Skin of body (tissue), 2 donors: ENCODE data around the gene HDAC9. TPM values are rescaled to one million over a fixed set of nuclear protein-coding genes. Genes with fewer than 3 reads are reported as not detected.

Source experiments
- DNase-seq: peaks from one replicate; lab custom pipeline; 2025; lab: John Stamatoyannopoulos, UW
- total RNA-seq: library from RNA; depleted of rRNA; stranded (reverse); fragments of >200 nt; gene quantifications from one replicate; pipeline ENCODE4 v1.2.3, GENCODE V29; 2014

Gene HDAC9
- total RNA-seq, 1 donor from 2014 or later = 28.2 TPM

DNA sequence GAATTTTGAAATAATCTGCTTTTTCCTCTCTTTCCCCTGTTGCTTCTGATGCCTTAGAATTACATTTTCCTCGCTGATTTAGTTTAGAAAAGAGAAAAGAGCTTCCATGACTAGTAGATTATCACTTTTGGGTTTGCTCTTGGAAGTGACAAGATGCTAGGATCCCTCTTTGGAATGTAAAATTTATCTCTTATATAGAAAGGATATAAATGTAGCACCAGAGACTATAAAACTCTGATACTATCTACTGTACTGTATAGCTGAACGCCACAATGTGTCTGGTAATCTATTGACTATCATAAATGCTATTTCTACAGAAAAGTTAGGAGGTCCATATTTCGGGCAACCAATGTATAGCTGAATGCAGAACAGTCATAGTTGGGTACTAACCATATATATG is 1.1 kb upstream of the HDAC9 start:
- DNase-seq = no peak

DNA sequence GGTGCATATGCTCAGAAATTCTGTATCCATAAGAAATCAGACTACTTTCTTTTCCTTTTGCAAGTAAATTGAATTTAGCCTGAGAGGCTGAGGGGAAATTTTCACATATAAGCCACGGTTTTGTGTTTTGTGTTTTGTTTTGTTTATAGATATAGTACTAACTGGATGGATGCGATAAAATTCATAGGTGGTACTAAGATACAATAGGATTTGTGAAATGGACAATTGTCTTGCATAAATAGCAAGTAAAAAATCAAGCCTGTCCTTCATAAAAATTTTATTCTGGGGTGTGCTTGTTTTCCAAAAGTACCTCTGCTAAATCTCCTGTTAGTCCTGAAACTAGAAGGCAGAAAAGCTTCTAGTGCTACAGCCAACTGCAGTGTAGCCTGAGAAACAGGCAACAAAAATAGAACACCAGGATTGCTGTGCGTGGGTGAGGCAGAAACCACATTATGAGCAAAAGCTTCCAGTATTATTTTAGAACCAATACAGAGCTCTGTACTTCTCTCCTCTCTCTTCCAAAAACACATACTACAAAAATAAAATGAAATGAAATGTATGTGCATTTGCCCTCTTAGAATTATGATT is 634 bp upstream of the HDAC9 start:
- DNase-seq = no peak

DNA sequence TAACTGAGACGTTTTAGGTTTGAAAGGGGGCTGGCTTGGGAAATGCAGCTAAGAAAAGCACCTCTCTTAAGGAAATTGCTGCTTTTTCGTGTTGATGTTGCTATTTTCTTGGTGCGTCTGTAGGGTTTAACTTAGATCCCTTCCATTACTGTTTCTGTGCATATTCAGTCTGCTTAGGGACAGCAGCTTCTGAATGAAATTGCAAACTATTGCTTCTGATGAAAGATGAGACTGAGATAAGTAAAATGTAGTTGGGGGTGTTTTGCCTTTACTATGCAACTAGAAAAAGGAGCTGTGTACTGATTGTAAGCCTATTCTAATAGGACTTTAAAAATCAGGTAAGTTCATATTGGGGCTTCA is 772 bp downstream of the HDAC9 start:
- DNase-seq = no peak

DNA sequence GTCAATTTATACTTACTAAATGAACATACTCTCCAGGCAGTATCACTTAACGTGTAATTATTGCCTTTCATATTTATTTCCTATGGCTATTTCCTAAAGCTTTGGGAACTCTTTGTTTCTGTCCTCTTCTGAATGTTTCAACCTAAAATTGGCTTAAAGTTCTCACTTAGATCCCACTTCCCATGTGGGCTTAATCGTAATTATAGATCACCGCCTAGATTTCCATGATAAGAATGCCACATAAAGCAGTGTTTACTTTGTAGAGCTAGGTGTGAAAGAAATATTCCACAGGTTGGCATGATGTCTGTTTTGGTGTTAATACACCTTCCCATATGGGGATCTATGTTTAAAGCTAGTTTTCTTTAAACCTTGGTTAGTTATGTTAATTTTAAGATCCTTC is 1.5 kb downstream of the HDAC9 start:
- no peak for DNase-seq

DNA sequence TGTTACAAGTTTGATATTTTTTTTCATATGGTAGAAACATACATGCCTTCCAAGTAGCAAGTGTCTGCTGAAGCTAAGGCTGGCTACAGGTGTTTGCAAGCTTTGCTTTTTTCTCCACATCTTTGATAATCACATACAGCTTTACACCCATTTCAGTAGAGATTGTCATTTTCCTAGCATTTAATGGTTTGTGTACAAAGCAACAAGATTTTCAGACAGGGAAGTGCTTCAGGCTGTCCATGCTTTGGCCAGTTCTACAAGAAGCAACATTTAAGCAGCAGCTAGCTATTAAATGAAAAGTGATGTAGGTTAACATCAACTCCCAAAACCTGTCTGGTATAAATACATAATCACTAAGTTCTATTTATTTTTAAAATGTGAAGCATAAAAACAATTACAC is 2.3 kb downstream of the HDAC9 start:
- DNase-seq = no peak

DNA sequence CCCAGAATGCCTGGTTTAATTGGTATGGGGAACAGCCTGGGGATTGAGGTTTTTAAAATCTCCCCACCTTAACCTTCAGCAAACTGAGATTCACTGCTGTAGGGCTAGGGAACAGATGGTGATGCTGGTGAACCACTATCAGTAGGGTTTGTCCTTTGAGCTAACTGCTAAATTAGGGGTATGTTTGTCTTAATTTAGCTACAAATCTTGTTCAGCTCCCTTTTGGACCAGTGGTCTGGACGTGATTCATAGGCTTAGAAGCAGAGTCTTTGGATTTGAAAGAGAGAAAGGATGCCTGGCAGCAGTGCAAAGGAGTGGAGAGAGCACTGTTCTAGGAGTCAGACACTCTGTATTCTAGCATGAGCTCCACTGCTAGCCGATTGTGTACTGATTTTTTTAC is 2.8 kb downstream of the HDAC9 start:
- no peak for DNase-seq

DNA sequence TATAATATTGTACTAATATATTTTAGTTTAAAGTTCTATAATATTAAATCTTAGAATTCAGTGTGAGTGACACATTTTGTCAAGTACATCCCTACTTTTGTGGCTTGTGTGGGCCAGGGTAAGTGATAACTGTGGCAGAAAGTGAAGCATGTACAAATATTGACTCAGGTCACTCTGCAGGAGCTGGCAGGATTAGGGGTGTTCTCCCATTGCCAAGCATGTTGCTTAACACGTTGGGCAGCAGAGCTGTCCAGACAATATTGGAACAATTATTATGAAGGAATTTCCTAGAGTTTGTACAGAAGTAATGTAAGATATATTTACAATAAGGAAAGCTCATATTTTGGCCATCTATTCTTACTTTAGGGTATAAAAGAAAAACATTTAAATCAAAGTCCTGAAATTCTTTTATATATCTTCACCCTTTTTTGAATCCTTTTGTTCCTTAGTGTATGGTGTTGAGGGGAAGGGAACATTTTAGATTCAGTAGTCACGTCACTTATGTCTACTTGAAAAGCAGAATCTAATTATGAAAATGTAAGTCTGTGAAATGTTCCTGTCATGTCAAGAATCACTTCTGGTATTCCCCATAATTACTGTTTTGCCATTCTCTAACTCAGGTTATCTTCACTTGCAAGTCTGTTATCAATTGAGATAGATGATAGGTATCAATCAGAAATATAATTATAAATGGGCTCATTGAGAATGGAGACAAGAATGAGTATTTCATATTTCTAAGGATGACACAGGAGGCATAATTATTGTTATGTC is 4.0 kb downstream of the HDAC9 start:
- no peak for DNase-seq

DNA sequence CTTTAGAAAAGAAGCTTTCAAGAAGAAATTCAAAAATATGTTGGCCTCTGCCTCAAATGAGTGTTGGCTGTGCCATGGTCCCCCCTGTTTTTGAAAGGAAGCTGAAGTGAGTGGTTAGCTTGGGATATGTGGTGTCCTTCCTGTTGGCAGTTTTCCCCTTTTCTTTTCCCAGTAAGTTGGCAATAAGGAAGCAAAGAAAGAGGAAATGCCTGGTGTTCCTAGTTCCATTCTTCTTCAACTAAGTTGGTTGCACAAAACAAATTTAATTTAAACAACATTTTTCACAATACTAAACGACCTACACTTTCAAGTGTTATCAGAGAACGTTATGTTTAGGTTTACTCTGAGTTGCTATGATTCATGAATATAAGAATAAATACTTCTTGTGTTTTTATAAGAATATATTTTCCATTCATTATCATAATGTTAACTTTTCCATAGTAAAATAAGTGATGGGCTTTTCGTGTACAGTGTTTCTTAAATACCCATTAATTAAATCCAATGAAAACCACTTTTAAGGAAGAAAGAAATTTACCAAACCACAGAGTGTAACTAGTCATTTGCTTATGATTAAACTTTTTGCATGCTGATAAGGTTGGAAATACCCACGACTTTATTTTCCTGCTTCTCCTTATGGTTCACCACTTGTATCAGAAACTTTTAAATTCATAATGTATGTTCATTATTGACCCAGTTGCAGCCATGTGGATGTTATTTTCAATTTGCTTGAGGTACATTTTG is 7.7 kb downstream of the HDAC9 start:
- no peak for DNase-seq

DNA sequence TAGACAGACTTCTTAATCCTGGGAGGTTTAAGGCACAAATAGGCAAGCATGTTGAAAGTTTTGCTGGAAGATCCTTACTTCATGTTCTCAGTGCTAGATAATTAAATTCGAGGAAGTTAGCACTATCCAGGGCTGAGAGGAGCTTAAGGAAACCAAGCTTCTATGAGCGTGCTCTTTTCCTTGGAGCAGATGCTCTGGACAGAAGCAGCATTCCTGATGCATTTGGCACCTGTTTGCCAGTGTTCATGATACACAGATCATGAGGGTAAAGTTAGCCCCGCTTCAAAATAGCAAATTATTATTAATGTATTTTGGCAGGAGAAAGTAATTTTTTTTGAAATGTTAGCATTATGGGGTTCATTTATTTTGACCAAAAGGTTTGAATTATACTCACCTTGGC is 9.4 kb downstream of the HDAC9 start:
- DNase-seq = no peak

DNA sequence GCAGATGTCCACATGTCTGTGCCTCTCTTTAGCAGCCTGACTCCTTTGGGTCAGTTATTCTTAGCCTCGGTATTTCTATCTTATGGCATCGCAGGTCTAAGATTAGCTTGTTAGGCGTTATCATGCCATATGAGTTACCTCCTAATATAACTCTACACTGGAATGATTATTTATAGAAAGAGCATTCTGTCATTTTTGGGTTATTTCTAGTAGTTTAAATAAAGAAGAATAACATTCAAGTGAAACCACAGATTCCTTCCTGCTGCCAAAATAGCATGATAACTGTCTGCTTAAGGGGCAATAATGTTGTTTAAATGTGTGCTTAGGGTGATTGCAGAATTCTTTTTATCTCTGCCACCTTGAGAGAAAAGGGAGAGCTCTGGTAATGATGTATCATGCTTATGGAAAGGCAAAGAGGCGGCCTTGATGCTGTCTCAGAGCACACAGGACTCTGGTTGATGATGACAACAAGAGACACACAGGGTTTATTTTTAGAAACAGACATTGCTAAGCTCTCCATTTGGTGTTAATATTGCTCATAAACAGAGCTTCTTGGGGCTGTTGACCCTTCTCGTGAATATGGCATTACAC is 10.4 kb downstream of the HDAC9 start:
- no peak for DNase-seq

DNA sequence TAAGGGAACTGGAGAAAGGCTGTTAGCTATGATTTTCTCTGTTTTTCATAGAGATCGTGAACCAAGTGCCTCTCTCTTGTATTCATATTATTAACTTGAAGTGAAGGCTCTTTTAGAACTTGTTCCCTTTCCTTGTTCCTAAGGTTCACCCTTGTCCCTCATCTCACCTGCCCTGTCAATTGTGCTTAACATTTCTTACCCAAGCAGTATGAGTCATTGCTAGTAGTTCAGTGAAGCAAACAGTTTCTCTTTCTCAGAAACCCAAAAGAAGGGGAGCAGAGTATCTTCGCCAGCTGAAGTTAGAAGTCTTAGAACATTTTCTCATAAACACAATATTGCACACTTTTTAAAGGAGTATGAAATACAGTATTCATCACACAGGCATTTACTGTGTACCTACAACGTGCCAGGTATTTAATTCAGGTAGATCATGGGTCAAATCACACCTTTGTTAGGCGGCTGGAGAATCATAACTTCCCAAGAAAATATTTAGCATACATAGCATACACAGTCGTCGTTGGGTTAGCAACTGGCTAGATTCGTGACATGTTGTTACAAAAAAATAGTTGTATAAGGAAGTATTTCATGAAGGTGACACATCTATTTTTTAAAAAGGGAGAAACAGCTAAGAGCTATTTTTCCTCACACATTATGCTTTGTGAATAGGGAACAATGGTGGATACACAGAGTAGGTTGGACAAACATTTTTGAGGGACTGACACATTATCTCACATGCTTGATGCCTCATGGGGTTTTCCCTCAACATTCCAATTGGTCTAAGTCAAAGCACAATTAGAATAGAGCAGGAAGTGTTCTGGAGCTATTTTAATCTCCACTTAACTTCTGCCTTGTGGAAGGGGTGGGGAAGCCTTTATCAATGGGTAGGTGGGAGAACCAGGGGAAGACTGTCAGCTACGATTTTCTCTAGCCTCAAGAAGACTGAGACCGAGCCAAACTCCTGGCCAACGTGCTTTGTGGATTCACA is 13.2 kb downstream of the HDAC9 start:
- DNase-seq = no peak

DNA sequence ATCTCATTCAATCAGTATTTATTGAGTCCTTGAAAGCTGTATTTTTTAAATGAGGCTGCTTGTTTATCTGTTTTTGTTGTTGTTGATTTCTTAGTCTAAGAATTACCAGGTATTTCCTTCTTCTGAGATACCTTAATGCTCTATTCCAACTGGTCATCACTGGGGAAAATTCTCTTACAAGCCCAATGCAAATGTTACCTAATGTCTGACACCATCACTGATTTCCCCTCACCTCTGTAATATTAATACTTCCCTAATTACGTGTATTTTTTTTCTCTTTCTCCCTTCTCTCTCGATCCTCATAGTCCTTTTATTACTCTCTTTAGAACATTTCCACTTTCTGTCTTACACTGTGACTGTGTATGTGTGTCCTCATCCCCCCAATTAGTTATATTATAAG is 13.9 kb downstream of the HDAC9 start:
- DNase-seq = no peak

DNA sequence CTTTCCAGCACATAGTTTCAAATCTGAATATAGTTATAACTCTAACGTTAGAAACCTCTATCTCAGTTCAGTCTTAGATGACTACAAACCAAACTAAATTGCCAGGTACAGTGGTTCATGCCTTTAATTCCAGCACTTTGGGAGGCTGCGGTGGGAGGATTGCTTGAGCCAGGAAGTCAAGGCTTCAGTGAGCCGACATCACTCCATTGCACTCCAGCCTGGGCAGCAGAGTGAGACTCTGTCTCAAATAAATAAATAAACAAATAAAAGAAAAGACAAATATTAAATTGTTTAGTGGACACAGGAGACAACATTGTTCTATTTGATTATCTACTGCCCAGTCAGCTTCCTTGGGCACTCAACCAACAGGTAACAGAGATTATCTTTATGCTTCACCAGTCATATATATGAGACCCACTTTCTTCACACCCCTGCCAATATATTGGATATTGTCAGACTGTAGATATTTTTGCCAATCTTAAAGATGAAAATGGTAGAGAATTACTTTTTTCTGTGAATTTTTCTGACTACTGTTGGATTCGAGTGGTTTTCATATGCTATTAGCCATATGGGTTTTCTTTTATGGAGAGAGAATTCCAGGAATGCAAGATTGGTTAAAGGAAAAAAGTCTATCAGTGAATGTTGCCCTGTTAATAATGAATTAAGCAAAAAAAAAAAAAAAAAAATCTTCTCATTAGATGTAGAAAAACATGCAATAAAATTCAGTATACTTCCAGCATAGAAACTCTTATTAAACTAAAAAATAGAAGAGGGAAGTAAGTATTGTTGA is 16.0 kb downstream of the HDAC9 start:
- no peak for DNase-seq

DNA sequence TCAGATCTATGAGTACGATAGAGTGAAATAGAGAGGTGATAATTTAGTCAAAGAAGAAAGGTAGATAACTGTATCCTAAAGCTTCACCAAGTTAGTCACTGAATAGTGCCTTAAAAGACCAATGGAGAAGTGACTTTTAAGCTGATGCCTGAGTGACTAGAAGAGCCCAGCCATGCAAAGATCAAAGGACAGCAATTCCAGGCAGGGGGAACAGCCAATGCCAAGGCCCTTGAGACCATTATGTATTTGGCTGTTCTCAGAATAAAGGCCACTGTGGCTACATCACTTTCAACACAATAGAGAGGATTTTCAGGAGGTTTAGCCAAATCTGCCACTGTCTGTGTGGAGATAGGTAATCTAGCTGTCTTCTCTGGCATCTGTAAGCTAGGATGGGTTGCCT is 17.8 kb downstream of the HDAC9 start:
- no peak for DNase-seq

DNA sequence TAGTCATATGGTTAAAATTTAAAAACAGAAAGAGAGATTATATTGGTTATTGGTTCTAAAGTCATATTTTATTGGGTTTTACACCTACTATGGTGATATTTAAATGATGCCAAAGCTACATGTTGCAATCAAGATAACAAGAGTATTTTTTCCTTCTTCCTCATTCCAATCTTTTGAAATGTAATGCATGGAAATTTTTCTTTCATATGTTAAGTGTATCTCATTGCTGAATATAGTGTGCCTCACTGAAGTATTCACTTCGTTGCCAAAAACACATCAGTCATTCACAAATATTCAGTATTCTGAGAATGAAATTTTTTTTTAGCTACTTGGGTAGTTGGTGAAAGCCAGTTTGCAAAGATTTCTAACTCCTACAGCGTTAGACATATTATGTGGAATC is 19.5 kb downstream of the HDAC9 start:
- no peak for DNase-seq

DNA sequence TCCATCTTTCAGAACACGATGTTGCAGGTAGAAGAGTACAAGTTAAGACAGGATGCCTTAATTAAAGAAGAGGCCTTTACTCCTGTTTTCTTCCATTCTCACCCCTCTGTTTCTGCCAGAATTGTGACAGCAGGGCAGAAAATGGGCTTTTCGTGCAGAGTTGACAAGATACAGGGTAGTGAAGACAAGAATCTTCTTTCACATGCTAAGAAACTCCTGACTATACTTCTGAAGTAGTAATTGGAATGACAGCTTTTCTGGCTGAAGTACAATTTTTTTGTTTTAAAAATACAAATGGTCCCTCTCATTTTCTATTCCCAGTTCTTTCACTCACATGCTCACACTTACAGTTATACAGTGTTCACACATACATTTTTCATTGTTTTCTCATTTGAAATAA is 22.1 kb downstream of the HDAC9 start:
- no peak for DNase-seq

DNA sequence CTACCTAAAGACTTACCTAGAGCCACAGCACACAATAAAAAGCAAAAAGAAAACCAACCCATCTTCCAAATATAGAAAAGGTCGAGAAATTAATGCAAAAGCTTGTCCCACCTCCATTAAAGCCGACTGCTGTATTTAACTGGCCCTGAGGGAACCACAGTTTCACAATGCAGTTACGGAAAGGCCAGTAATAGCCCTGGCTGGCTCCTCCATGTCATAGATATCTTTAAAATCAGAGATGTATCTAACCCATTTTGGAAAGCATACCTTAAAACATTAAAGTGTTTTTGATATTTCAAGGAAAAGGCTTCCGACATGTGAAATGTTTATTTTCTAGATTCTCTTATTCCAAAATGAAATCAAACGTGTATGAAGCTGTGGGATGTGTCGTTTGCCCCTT is 23.0 kb downstream of the HDAC9 start:
- DNase-seq = no peak

DNA sequence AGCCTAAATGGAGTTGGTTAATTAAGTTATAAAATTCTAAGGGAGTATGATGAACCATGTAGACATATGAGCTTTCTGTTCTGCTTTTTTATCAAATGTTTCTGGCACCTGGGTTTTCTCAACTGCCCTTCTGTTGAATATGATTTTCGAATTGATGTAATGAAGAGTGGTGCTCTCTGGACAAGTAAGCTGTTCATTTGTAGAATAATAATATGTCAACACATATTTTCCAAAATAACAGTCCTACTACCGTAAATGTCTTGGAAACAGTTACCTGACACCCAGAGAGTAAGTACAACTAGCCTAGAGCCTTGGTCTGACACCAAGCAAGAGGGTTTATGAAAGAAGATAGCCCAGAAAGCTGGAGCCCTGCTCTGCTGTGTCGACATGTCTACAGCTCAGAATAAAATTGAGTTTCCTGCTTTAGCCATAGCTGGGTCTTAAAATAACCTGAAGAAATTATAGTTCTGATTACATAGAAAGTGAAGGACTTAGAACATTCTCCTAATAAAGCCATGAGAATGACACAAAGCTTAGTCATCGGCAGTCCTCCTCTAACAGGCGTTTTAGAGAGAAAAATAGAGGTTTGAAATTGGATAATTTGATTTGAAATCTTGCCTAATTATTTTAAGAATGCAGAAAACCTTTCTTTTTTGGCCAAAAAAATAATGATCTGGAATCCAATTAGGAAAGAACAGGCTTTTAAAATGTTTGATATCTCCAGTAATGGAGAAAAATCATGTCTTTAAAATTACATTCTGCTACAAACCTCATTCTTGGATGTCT is 25.1 kb downstream of the HDAC9 start:
- DNase-seq = no peak

DNA sequence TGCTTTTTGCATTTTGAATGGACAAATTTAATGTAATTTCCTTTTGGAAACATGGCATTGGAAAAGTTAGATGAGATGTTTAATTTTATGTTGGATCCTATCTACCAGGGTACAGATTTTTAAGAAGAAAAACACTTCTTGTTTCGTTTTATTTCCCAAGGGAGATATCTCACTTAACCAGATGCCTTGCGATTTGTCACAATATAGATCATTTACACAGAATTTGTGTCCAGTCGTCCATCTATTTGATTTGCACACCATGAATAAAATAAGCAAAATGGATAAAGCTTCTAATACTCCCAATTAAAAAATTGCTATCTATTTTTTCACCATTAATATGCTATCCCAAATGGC is 25.7 kb downstream of the HDAC9 start:
- DNase-seq = no peak
